HG02884 (cell line): ENCODE results near the gene ILF2.
"Not testable (repeated sequence)": the region's sequence is repeated elsewhere in the genome, so short reads cannot be mapped to it uniquely, and the experiment has no call there.

Experiments
- ATAC-seq: cut with Tn5 transposase; IDR thresholded peaks from one replicate; pipeline ENCODE4 v1.9.1; 2021; ENCODE audit warnings: mild to moderate bottlenecking, moderate library complexity; ENCODE audit not compliant: unreplicated experiment

The ILF2 gene

GRCh38 chr1:153649863-153650235, 20.9 kb downstream of the ILF2 start:
- ATAC-seq = no peak

GRCh38 chr1:153649137-153649862, 21.5 kb downstream of the ILF2 start:
- no peak for ATAC-seq

- ATAC-seq = no peak
Measured at GRCh38 chr1:153648000-153648643, 22.7 kb downstream of the ILF2 start.

GRCh38 chr1:153647346-153647714, 23.5 kb downstream of the ILF2 start:
- no peak for ATAC-seq

- ATAC-seq = no peak
Measured at GRCh38 chr1:153646672-153647345, 24.0 kb downstream of the ILF2 start.

GRCh38 chr1:153643816-153644215, 27.0 kb downstream of the ILF2 start:
- ATAC-seq = no peak

- ATAC-seq = no peak
Measured at GRCh38 chr1:153643100-153643499, 27.7 kb downstream of the ILF2 start.

GRCh38 chr1:153642161-153642560, 28.6 kb downstream of the ILF2 start:
- ATAC-seq = no peak

GRCh38 chr1:153640861-153641260, 29.9 kb downstream of the ILF2 start:
- no peak for ATAC-seq

GRCh38 chr1:153640213-153640612, 30.6 kb downstream of the ILF2 start:
- ATAC-seq = not testable (repeated sequence)

GRCh38 chr1:153639280-153639679, 31.5 kb downstream of the ILF2 start:
- no peak for ATAC-seq

- no peak for ATAC-seq
Measured at GRCh38 chr1:153638261-153638660, 32.5 kb downstream of the ILF2 start.

- ATAC-seq = no peak
Measured at GRCh38 chr1:153636312-153636711, 34.5 kb downstream of the ILF2 start.

GRCh38 chr1:153635872-153636271, 34.9 kb downstream of the ILF2 start:
- no peak for ATAC-seq

- peak; percentile 86 for ATAC-seq
Measured at GRCh38 chr1:153633754-153634665, 36.8 kb downstream of the ILF2 start, which contains the start of gene CHTOP. CHTOP (plus strand) TSS chr1:153634066; CDS start chr1:153636589, 2,523 bp downstream.

- no peak for ATAC-seq
Measured at GRCh38 chr1:153633161-153633753, 37.5 kb downstream of the ILF2 start.

- no peak for ATAC-seq
Measured at GRCh38 chr1:153631047-153632022, 39.5 kb downstream of the ILF2 start.

- no peak for ATAC-seq
Measured at GRCh38 chr1:153630384-153630783, 40.4 kb downstream of the ILF2 start.

- ATAC-seq = no peak
Measured at GRCh38 chr1:153629971-153630370, 40.8 kb downstream of the ILF2 start.

- ATAC-seq = no peak
Measured at GRCh38 chr1:153629343-153629665, 41.5 kb downstream of the ILF2 start.
